Spleen (tissue), 7 donors: ENCODE data around the gene CAMK1D.
A peak's percentile ranks its signal among the peaks of the same experiment; 100 is the strongest.

Experiments used
- CTCF ChIP-seq, 11 experiments: fragments of 200-600 bp in 7 of 11; fragments of 450-650 bp in 4 of 11; sonication (generic) in 4 of 11; IDR thresholded peaks in 8 of 11; conservative IDR thresholded peaks in 3 of 11; 1 replicate in 7 of 11; 2 replicates in 4 of 11; pipeline versions ENCODE4 v1.4.0 to v1.8.0; 2016 to 2021; ENCODE audit warnings: antibody characterized with exemption in 11 of 11, inconsistent platforms in 4 of 11, mild to moderate bottlenecking in 1 of 11
- POLR2A ChIP-seq, 3 donors: fragments of 450-650 bp; IDR thresholded peaks; one replicate each; pipeline ENCODE4 v1.5.1; 2017; ENCODE audit warnings: antibody characterized with exemption in 3 of 3, mild to moderate bottlenecking in 1 of 3
- POLR2AphosphoS5 ChIP-seq, 3 donors: sonication (generic); formaldehyde crosslinking; IDR thresholded peaks; one replicate each; pipeline ENCODE4 v1.5.1; 2017; ENCODE audit warnings: antibody characterized with exemption in 3 of 3
- donor health status: DM: no; HTN: no; CAD: no; lungs with moderate emphysema.
- donor health status: DM: no; HTN: no; CAD: no.
- donor health status: DM: no; HTN: no; CAD: no.

GRCh38 chr10:12650122-12650521 lies 300.8 kb downstream of the CAMK1D start:
- TF ChIP-seq CTCF (IDR thresholded peaks at IDR 0.05 in 8 of 11, conservative IDR thresholded peaks at IDR 0.05 in 3 of 11), result no peak
- TF ChIP-seq POLR2AphosphoS5 (IDR thresholded peaks at IDR 0.05), result peak in 2 of 3 donors; percentile 8 to 39
- TF ChIP-seq POLR2A (IDR thresholded peaks at IDR 0.05), result no peak
